B cell (primary cell): ENCODE data around the gene ISM1. TPM values are rescaled to one million over a fixed set of nuclear protein-coding genes. Genes with fewer than 3 reads are reported as not detected.

ENCODE experiments used
- ATAC-seq: fragments of 200-7000 bp; cut with Tn5 transposase; one replicate; pipeline ENCODE4 v1.10.0; 2021; ENCODE audit warnings: low read depth, mild to moderate bottlenecking, moderate number of reproducible peaks, moderate library complexity
- CTCF ChIA-PET: fragments of 350-600 bp; sonication (Branson Sonifier 250); formaldehyde crosslinking; loops from one replicate; lab custom pipeline; 2021; ENCODE audit warnings: antibody characterized with exemption, inconsistent platforms; lab: Charles Lee
- POLR2A ChIA-PET: fragments of 350-600 bp; sonication (Branson Sonifier 250); formaldehyde crosslinking; loops from one replicate; lab custom pipeline; 2021; ENCODE audit warnings: antibody characterized with exemption; lab: Charles Lee
- DNase-seq: peaks from one replicate; pipeline ENCODE4 v3.0.0; 2013
- H2AFZ ChIP-seq: 2 replicates; pipeline ENCODE4 v1.6.1; 2012; ENCODE audit warnings: mild to moderate bottlenecking, low read depth, low read length; ENCODE audit not compliant: insufficient read depth, poor library complexity, severe bottlenecking
- H3K27ac ChIP-seq, 2 donors: 1 replicate in 1 of 2; 2 replicates in 1 of 2; pipeline ENCODE4 v1.5.1; 2012 to 2013; ENCODE audit warnings: low read length in 2 of 2, mild to moderate bottlenecking in 2 of 2, moderate library complexity in 1 of 2
- H3K27me3 ChIP-seq, 4 experiments: fragments of 200-600 bp in 1 of 4; sonication (generic) in 1 of 4; replicated peaks in 1 of 4; 1 replicate in 2 of 4; 2 replicates in 2 of 4; pipeline versions ENCODE4 v1.6.1 to v1.7.0; 2013 to 2016; ENCODE audit warnings: low read length in 3 of 4, mild to moderate bottlenecking in 2 of 4, mixed read lengths in 1 of 4, moderate library complexity in 1 of 4; ENCODE audit not compliant: insufficient read depth in 4 of 4, control insufficient read depth in 3 of 4; ENCODE audit errors: control extremely low read depth in 1 of 4
- H3K36me3 ChIP-seq, 2 experiments: replicated peaks in 1 of 2; 1 replicate in 1 of 2; 2 replicates in 1 of 2; pipeline versions ENCODE4 v1.6.1 to v1.7.1; 2013; ENCODE audit warnings: low read length in 1 of 2; ENCODE audit not compliant: insufficient read depth in 2 of 2, control insufficient read depth in 1 of 2; ENCODE audit errors: control extremely low read depth in 1 of 2, extremely low read depth in 1 of 2
- H3K4me1 ChIP-seq, 2 donors: fragments of 200-600 bp in 1 of 2; sonication (generic) in 1 of 2; 1 replicate in 1 of 2; 2 replicates in 1 of 2; pipeline versions ENCODE4 v1.5.1 to v1.6.1; 2013 to 2017; ENCODE audit warnings: low read length in 2 of 2; ENCODE audit not compliant: control insufficient read depth in 2 of 2, insufficient read depth in 2 of 2
- H3K4me2 ChIP-seq: replicated peaks from 2 replicates; pipeline ENCODE3; 2012; ENCODE audit warnings: mild to moderate bottlenecking, low read depth, low read length; ENCODE audit not compliant: poor library complexity, severe bottlenecking
- H3K4me3 ChIP-seq, 5 experiments: fragments of 200-600 bp in 1 of 5; sonication (generic) in 1 of 5; 1 replicate in 3 of 5; 2 replicates in 2 of 5; pipeline versions ENCODE4 v1.5.1 to v1.7.0; 2011 to 2016; ENCODE audit warnings: low read length in 4 of 5, mild to moderate bottlenecking in 4 of 5, low read depth in 2 of 5, control low read depth in 1 of 5, moderate library complexity in 1 of 5; ENCODE audit not compliant: insufficient read depth in 1 of 5; ENCODE audit errors: control extremely low read depth in 1 of 5, extremely low read depth in 1 of 5
- H3K79me2 ChIP-seq: fragments of 200-600 bp; sonication (generic); one replicate; pipeline ENCODE4 v1.6.0; 2016; ENCODE audit warnings: low read length; ENCODE audit not compliant: control insufficient read depth, insufficient read depth
- H3K9ac ChIP-seq: fragments of 200-600 bp; sonication (generic); 2 replicates; pipeline ENCODE4 v1.6.1; 2017; ENCODE audit warnings: mild to moderate bottlenecking, low read length, moderate library complexity
- H3K9me3 ChIP-seq, 3 donors: one replicate each; pipeline versions ENCODE4 v1.6.1 to v1.7.1; 2013; ENCODE audit warnings: low read length in 2 of 3; ENCODE audit not compliant: control insufficient read depth in 2 of 3, insufficient read depth in 1 of 3; ENCODE audit errors: control extremely low read depth in 1 of 3
- H4K20me1 ChIP-seq: 2 replicates; pipeline ENCODE4 v1.6.0; 2012; ENCODE audit warnings: mild to moderate bottlenecking, low read length; ENCODE audit not compliant: insufficient read depth, control insufficient read depth, poor library complexity, severe bottlenecking
- H3K27ac Mint-ChIP-seq: one replicate; pipeline ENCODE4 v1.8.0; 2021; ENCODE audit warnings: mixed read lengths
- H3K27me3 Mint-ChIP-seq: one replicate; pipeline ENCODE4 v1.8.0; 2021; ENCODE audit warnings: mixed read lengths
- H3K4me1 Mint-ChIP-seq: one replicate; pipeline ENCODE4 v1.8.0; 2021; ENCODE audit warnings: mixed read lengths
- H3K4me3 Mint-ChIP-seq: one replicate; pipeline ENCODE4 v1.8.0; 2021; ENCODE audit warnings: mixed read lengths
- H3K9me3 Mint-ChIP-seq: one replicate; pipeline ENCODE4 v1.8.0; 2022; ENCODE audit warnings: mixed read lengths; ENCODE audit not compliant: insufficient read depth
- EZH2 ChIP-seq: IDR thresholded peaks from 2 replicates; pipeline ENCODE4 v1.6.1; 2012; ENCODE audit warnings: borderline replicate concordance, low read depth, mild to moderate bottlenecking, moderate library complexity, low read length; ENCODE audit not compliant: insufficient read depth, poor library complexity, severe bottlenecking
- WGBS: methylation state at CpG from one replicate; pipeline ENCODE4 v1.1.5; 2013; ENCODE audit warnings: missing lambda C conversion rate; ENCODE audit not compliant: insufficient coverage; 5-methylcytosine and 5-hydroxymethylcytosine counted together
- intact Hi-C: fragments of 100-400 bp; cut with micrococcal nuclease; formaldehyde crosslinking; loops from one replicate; pipeline ENCODE4 v1.10.0; 2022
- polyA plus RNA-seq: library from polyadenylated mRNA; depleted of rRNA; stranded (reverse); fragments of >200 nt; gene quantifications from 2 replicates; pipeline ENCODE4 v1.2.3, GENCODE V29; 2012
- total RNA-seq, 2 donors: library from RNA; stranded (reverse); fragments of 120-200 nt in 1 of 2; gene quantifications; 1 replicate in 1 of 2; 2 replicates in 1 of 2; pipeline versions ENCODE4 v1.2.3 to v1.2.4, GENCODE V29; 2013 to 2022
- TF ChIP-seq, protein P1 (sequence below): fragments of 200-600 bp; IDR thresholded peaks from one replicate; pipeline ENCODE4 v1.8.0; 2022; ENCODE audit warnings: antibody characterized with exemption, mild to moderate bottlenecking

ISM1 gene
- total and polyA plus RNA-seq, 2 donors (not counting 1 experiment from before 2014, with no cell fraction given): not detected

DNA sequence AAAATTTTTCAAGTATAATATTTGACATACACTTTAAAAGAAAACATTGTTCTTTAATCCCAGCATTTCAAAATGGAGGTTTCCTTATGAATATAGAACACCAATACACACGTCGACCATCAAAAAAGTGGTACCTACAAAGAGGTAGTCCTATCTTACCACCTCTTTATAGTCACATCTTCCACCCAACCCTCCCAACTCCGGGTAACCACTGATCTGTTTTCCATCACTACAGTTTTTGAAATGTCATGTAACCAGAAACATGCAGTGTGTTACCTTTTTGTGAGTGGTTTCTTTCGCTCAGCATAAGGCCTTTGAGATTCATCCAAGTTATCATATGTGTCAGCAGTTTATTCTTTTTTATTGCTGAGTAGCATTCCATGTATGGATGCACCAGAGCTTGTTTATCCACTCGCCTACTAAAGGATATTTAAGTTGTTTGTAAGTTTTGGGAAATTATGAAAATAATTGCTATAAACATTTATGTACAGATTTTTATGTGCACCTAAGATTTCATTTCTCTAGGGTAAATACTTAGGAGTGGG is 104.8 kb downstream of the ISM1 start:
- Histone ChIP-seq H3K9ac (no peak overlapping the region), H2AFZ (no peak overlapping the region), H3K36me3 (no peaks in the 10 kb centered on the region), H3K9me3 (no peaks in the 10 kb centered on the region), H3K27me3 (peaks cover 0 to 3% (median 2%) of the 10 kb centered on the region in 4 experiments), H3K4me2 (no peak overlapping the region), H3K4me3 (no peak overlapping the region), H3K79me2 (no peaks in the 10 kb centered on the region), H3K4me1 (no peaks in the 10 kb centered on the region), H3K27ac (no peak overlapping the region), H4K20me1 (no peaks in the 10 kb centered on the region)
- ChIA-PET POLR2A (no interaction called here), CTCF (no interaction called here)
- 94% methylated on average over 2 of the region's 5 CpGs for WGBS
- intact Hi-C loops: loop anchor here (10.0 kb wide), 1 partner anchor 449 kb away; no protein-coding TSS in a partner anchor
- H3K4me3 Mint-ChIP-seq: no peak overlapping the region
- peaks cover 17% of the 10 kb centered on the region for H3K27me3 Mint-ChIP-seq
- H3K4me1 Mint-ChIP-seq: no peaks in the 10 kb centered on the region
- no peak for TF ChIP-seq EZH2
- TF ChIP-seq, protein P1, sequence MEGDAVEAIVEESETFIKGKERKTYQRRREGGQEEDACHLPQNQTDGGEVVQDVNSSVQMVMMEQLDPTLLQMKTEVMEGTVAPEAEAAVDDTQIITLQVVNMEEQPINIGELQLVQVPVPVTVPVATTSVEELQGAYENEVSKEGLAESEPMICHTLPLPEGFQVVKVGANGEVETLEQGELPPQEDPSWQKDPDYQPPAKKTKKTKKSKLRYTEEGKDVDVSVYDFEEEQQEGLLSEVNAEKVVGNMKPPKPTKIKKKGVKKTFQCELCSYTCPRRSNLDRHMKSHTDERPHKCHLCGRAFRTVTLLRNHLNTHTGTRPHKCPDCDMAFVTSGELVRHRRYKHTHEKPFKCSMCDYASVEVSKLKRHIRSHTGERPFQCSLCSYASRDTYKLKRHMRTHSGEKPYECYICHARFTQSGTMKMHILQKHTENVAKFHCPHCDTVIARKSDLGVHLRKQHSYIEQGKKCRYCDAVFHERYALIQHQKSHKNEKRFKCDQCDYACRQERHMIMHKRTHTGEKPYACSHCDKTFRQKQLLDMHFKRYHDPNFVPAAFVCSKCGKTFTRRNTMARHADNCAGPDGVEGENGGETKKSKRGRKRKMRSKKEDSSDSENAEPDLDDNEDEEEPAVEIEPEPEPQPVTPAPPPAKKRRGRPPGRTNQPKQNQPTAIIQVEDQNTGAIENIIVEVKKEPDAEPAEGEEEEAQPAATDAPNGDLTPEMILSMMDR: no peak
- no peaks in the 10 kb centered on the region for H3K9me3 Mint-ChIP-seq
- ATAC-seq: no peak
- no peak for DNase-seq
- H3K27ac Mint-ChIP-seq: no peak overlapping the region

DNA sequence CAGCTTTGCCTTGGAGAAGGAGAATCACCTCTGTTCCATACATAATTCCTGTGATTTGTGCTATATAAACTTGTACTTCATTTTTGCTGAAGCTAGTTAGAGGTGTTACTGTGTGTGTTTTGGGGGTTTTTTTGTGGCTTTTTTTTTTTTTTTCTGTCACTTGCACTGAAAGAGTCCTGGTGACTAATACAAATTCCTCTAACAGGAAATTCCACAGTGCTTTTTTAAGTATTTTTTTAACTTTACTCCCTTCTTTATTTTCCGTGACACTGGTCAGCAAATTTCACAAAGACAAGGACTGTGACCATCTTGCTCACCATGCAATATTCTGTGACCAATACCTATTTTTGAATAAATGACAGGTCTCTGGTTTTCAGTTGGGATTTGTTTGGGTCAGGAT is 110.5 kb downstream of the ISM1 start:
- H3K4me3 ChIP-seq: no peak overlapping the region
- H3K9ac ChIP-seq: no peak overlapping the region
- DNase-seq (no peak), ATAC-seq (no peak)
- H3K27me3 ChIP-seq: peaks cover 0 to 3% (median 0%) of the 10 kb centered on the region in 4 experiments
- H3K4me2 ChIP-seq: no peak overlapping the region
- H3K36me3 ChIP-seq: no peaks in the 10 kb centered on the region
- POLR2A ChIA-PET: no interaction called here
- no peaks in the 10 kb centered on the region for H3K79me2 ChIP-seq
- TF ChIP-seq, protein P1: no peak
- no peak for TF ChIP-seq EZH2
- no peaks in the 10 kb centered on the region for H3K9me3 ChIP-seq
- Mint-ChIP-seq H3K27ac (no peak overlapping the region), H3K9me3 (no peaks in the 10 kb centered on the region), H3K4me1 (no peaks in the 10 kb centered on the region), H3K4me3 (no peak overlapping the region), H3K27me3 (peaks cover 8% of the 10 kb centered on the region)
- WGBS: no CpG with 5 or more reads among the region's 1 CpG
- intact Hi-C loops: no loop called here
- no peaks in the 10 kb centered on the region for H4K20me1 ChIP-seq
- no peak overlapping the region for H2AFZ ChIP-seq
- CTCF ChIA-PET: interaction anchor here (0.6 kb wide), 1 partner anchor 8 kb away, joined by 3 read pairs; no protein-coding TSS in a partner anchor
- no peaks in the 10 kb centered on the region for H3K4me1 ChIP-seq
- no peak overlapping the region for H3K27ac ChIP-seq
